H1 (cell line): ENCODE results near the gene COMMD6. TPM values are rescaled to one million over a fixed set of nuclear protein-coding genes. Genes with fewer than 3 reads are reported as not detected.

Experiments used
- CTCF ChIA-PET: fragments of 300-600 bp; sonication (Branson Sonifier 250); formaldehyde crosslinking; loops from one replicate; lab custom pipeline; 2021; ENCODE audit not compliant: partially characterized antibody; lab: Charles Lee
- POLR2A ChIA-PET: fragments of 300-600 bp; sonication (Branson Sonifier 250); formaldehyde crosslinking; loops from one replicate; lab custom pipeline; 2021; ENCODE audit warnings: inconsistent platforms; ENCODE audit not compliant: partially characterized antibody; lab: Charles Lee
- DNase-seq, 2 experiments: peaks; one replicate each; pipeline versions ENCODE4 v3.0.0 to v3.0.0-alpha.2; 2010 to 2022; ENCODE audit warnings: low spot score in 2 of 2, low read depth in 1 of 2, mixed read lengths in 1 of 2
- FAIRE-seq: peaks from 2 replicates; lab custom pipeline; 2011; peaks lifted over from hg19 to GRCh38; lab: Jason Lieb, UNC
- H2AFZ ChIP-seq: 2 replicates; pipeline ENCODE4 v1.8.1; 2012; ENCODE audit warnings: low read length, inconsistent platforms
- H2AK5ac ChIP-seq: 2 replicates; pipeline ENCODE4 v1.6.1; 2013; ENCODE audit warnings: low read depth, low read length
- H2BK120ac ChIP-seq: replicated peaks from 2 replicates; pipeline ENCODE3; 2013; ENCODE audit warnings: low read depth, low read length, inconsistent platforms
- H2BK12ac ChIP-seq: 2 replicates; pipeline ENCODE4 v1.6.1; 2013; ENCODE audit warnings: low read depth, low read length
- H2BK15ac ChIP-seq: 2 replicates; pipeline ENCODE4 v1.6.1; 2013; ENCODE audit warnings: low read length
- H2BK20ac ChIP-seq: 2 replicates; pipeline ENCODE4 v1.6.1; 2013; ENCODE audit warnings: low read length
- H2BK5ac ChIP-seq: 2 replicates; pipeline ENCODE4 v1.6.1; 2013; ENCODE audit warnings: low read depth, low read length
- H3K14ac ChIP-seq: 2 replicates; pipeline ENCODE4 v1.6.1; 2013; ENCODE audit warnings: inconsistent platforms; ENCODE audit not compliant: insufficient read length
- H3K18ac ChIP-seq: 2 replicates; pipeline ENCODE4 v1.6.1; 2013; ENCODE audit warnings: low read length; ENCODE audit errors: extremely low read depth
- H3K23ac ChIP-seq: 2 replicates; pipeline ENCODE4 v1.6.1; 2013; ENCODE audit warnings: inconsistent platforms; ENCODE audit not compliant: insufficient read length
- H3K23me2 ChIP-seq: 2 replicates; pipeline ENCODE4 v1.6.1; 2013; ENCODE audit warnings: low read depth, low read length
- H3K27ac ChIP-seq: 2 replicates; pipeline ENCODE4 v1.6.1; 2011; ENCODE audit warnings: low read depth, low read length, inconsistent platforms
- H3K27me3 ChIP-seq, 4 experiments: replicated peaks in 1 of 4; 1 replicate in 1 of 4; 2 replicates in 3 of 4; pipeline versions ENCODE4 v1.6.1 to v1.8.1; 2011 to 2013; ENCODE audit warnings: low read length in 3 of 4, mild to moderate bottlenecking in 3 of 4, inconsistent platforms in 2 of 4, mixed read lengths in 2 of 4, moderate library complexity in 1 of 4; ENCODE audit not compliant: control insufficient read depth in 3 of 4, insufficient read depth in 3 of 4; ENCODE audit errors: extremely low read depth in 1 of 4
- H3K36me3 ChIP-seq, 4 experiments: 2 replicates each; pipeline versions ENCODE4 v1.6.1 to v1.8.1; 2011 to 2013; ENCODE audit warnings: mild to moderate bottlenecking in 4 of 4, low read length in 3 of 4, moderate library complexity in 2 of 4, control low read depth in 1 of 4, inconsistent platforms in 1 of 4; ENCODE audit not compliant: insufficient read depth in 4 of 4, control insufficient read depth in 2 of 4
- H3K4ac ChIP-seq: replicated peaks from 2 replicates; pipeline ENCODE3; 2013; ENCODE audit warnings: low read length, low read depth, mixed read lengths, inconsistent platforms; ENCODE audit not compliant: insufficient read length
- H3K4me1 ChIP-seq, 4 experiments: replicated peaks in 1 of 4; 1 replicate in 1 of 4; 2 replicates in 3 of 4; pipeline versions ENCODE4 v1.6.1 to v1.8.1; 2011 to 2013; ENCODE audit warnings: low read length in 3 of 4, inconsistent platforms in 2 of 4, mixed read lengths in 1 of 4; ENCODE audit not compliant: insufficient read depth in 4 of 4, control insufficient read depth in 3 of 4
- H3K4me2 ChIP-seq, 2 experiments: 2 replicates each; pipeline versions ENCODE4 v1.6.1 to v1.8.1; 2011 to 2013; ENCODE audit warnings: low read depth in 2 of 2, low read length in 2 of 2, control low read depth in 1 of 2, inconsistent platforms in 1 of 2, mild to moderate bottlenecking in 1 of 2; ENCODE audit not compliant: insufficient read depth in 1 of 2
- H3K4me3 ChIP-seq, 4 experiments: fragments of 200-600, 300-600 bp in 1 of 4; sonication (generic), shearing (Covaris generic), sonication (Bioruptor Twin) in 1 of 4; 2 replicates each; pipeline versions ENCODE4 v1.5.1 to v1.8.1; 2011 to 2016; ENCODE audit warnings: low read length in 4 of 4, low read depth in 3 of 4, control low read depth in 2 of 4, inconsistent platforms in 2 of 4, mild to moderate bottlenecking in 2 of 4, mixed read lengths in 1 of 4, moderate library complexity in 1 of 4; ENCODE audit not compliant: insufficient read depth in 2 of 4; ENCODE audit errors: extremely low read depth in 1 of 4
- H3K56ac ChIP-seq: replicated peaks from 2 replicates; pipeline ENCODE3; 2013; ENCODE audit warnings: low read depth, mild to moderate bottlenecking, mixed read lengths, low read length, inconsistent platforms; ENCODE audit not compliant: insufficient read length
- H3K79me1 ChIP-seq: 2 replicates; pipeline ENCODE4 v1.6.1; 2013; ENCODE audit warnings: low read depth, low read length, control low read depth
- H3K79me2 ChIP-seq, 2 experiments: 2 replicates each; pipeline versions ENCODE4 v1.6.1 to v1.8.1; 2012 to 2013; ENCODE audit warnings: low read length in 2 of 2, mild to moderate bottlenecking in 2 of 2, inconsistent platforms in 1 of 2; ENCODE audit not compliant: insufficient read depth in 2 of 2, control insufficient read depth in 1 of 2
- H3K9ac ChIP-seq, 4 experiments: replicated peaks in 1 of 4; 1 replicate in 1 of 4; 2 replicates in 3 of 4; pipeline versions ENCODE4 v1.6.1 to v1.8.1; 2011 to 2013; ENCODE audit warnings: low read depth in 3 of 4, low read length in 3 of 4, control low read depth in 2 of 4, mild to moderate bottlenecking in 2 of 4, moderate library complexity in 2 of 4, inconsistent platforms in 1 of 4; ENCODE audit errors: extremely low read depth in 1 of 4
- H3K9me3 ChIP-seq, 2 experiments: 2 replicates each; pipeline versions ENCODE4 v1.6.1 to v1.8.1; 2012 to 2013; ENCODE audit warnings: mild to moderate bottlenecking in 2 of 2, moderate library complexity in 2 of 2, control low read depth in 1 of 2, inconsistent platforms in 1 of 2, low read depth in 1 of 2, low read length in 1 of 2, mixed read lengths in 1 of 2; ENCODE audit not compliant: insufficient read depth in 2 of 2
- H4K20me1 ChIP-seq, 2 experiments: replicated peaks in 1 of 2; 2 replicates each; pipeline versions ENCODE3 to v1.8.1; 2011 to 2013; ENCODE audit warnings: inconsistent platforms in 2 of 2, low read length in 2 of 2, mild to moderate bottlenecking in 1 of 2; ENCODE audit not compliant: insufficient read depth in 2 of 2, control insufficient read depth in 1 of 2
- H4K5ac ChIP-seq: 2 replicates; pipeline ENCODE4 v1.6.1; 2013; ENCODE audit warnings: low read length, low read depth, mixed read lengths, inconsistent platforms; ENCODE audit not compliant: insufficient read length
- H4K8ac ChIP-seq: 2 replicates; pipeline ENCODE4 v1.8.0; 2013; ENCODE audit warnings: mild to moderate bottlenecking, moderate library complexity, low read length, inconsistent platforms; ENCODE audit not compliant: insufficient read depth; ENCODE audit errors: extremely low read depth
- H4K91ac ChIP-seq: replicated peaks from 2 replicates; pipeline ENCODE3; 2013; ENCODE audit warnings: low read length, mixed read lengths, inconsistent platforms; ENCODE audit not compliant: insufficient read length
- ASH2L ChIP-seq: fragments of 200-600, 300-600 bp; sonication (generic); IDR thresholded peaks from one replicate; pipeline ENCODE4 v1.7.1; 2017; ENCODE audit warnings: low read length
- NANOG ChIP-seq: IDR thresholded peaks from 2 replicates; pipeline ENCODE4 v1.6.1; 2011; ENCODE audit warnings: low read length, low read depth, mild to moderate bottlenecking, inconsistent platforms; ENCODE audit not compliant: insufficient read depth, poor library complexity, severe bottlenecking
- NRF1 ChIP-seq: IDR thresholded peaks from 2 replicates; pipeline ENCODE4 v1.6.1; 2011; ENCODE audit warnings: mild to moderate bottlenecking, low read depth, low read length, improper control_type of control experiment
- RBBP5 ChIP-seq: IDR thresholded peaks from 2 replicates; pipeline ENCODE4 v1.7.1; 2012; ENCODE audit warnings: low read depth, mild to moderate bottlenecking, inconsistent platforms, low read length, moderate library complexity, borderline replicate concordance
- TAF7 ChIP-seq: optimal IDR thresholded peaks from 2 replicates; pipeline ENCODE3; 2011; ENCODE audit warnings: low read depth, mild to moderate bottlenecking, inconsistent platforms, low read length, moderate library complexity, borderline replicate concordance
- polyA plus RNA-seq, 7 experiments: library from polyadenylated mRNA; depleted of rRNA in 3 of 7; stranded (reverse) in 5 of 7; unstranded in 2 of 7; fragments of >200 nt in 5 of 7; fragments of 200-250 nt in 2 of 7; gene quantifications; 1 replicate in 5 of 7; 2 replicates in 1 of 7; 4 replicates in 1 of 7; pipeline versions ENCODE4 v1.2.1 to v1.2.3, GENCODE V29; 2011 to 2013; ENCODE audit warnings: missing spikeins in 2 of 7, mixed read lengths in 2 of 7
- total RNA-seq: library from RNA; stranded (reverse); fragmentation: NEBNext Ultra II Directional; extraction: Animal tissue kit (Norgen Biotek cat#: 25700); gene quantifications from 2 replicates; pipeline ENCODE4 v1.2.1, GENCODE V29; 2021

The COMMD6 gene
- total and polyA plus RNA-seq, 2 of the 8 experiments (the other 6 are each of a cell fraction or from before 2014, with no cell fraction given): 53.2 to 122 TPM

GRCh38 chr13:75530549-75530961 is 7.1 kb downstream of the COMMD6 start:
- ChIA-PET POLR2A (interaction anchor here (0.8 to 1.4 kb wide), 2 partner anchors 8 to 48 kb away, joined by 3 read pairs; no protein-coding TSS in a partner anchor), CTCF (interaction anchor here (1.0 to 1.7 kb wide), 2 partner anchors 13 to 114 kb away, joined by 3 to 4 read pairs; no protein-coding TSS in a partner anchor)
- Histone ChIP-seq H3K4ac (no peak overlapping the region), H2AK5ac (no peak overlapping the region), H4K91ac (no peak overlapping the region), H2AFZ (no peak overlapping the region), H3K4me2 (no peak overlapping the region), H2BK20ac (no peak overlapping the region), H4K8ac (no peak overlapping the region), H3K4me3 (no peak overlapping the region), H2BK12ac (no peak overlapping the region), H3K79me1 (no peaks in the 10 kb centered on the region), H3K9me3 (no peaks in the 10 kb centered on the region), H2BK120ac (no peak overlapping the region), H4K20me1 (no peaks in the 10 kb centered on the region), H2BK5ac (no peak overlapping the region), H3K27ac (no peak overlapping the region), H3K9ac (no peak overlapping the region), H3K14ac (no peak overlapping the region), H3K36me3 (peaks cover 0 to 43% (median 13%) of the 10 kb centered on the region in 4 experiments; a peak in 6 of 8 replicates), H3K27me3 (no peaks in the 10 kb centered on the region), H2BK15ac (no peak overlapping the region), H3K4me1 (no peaks in the 10 kb centered on the region), H3K23me2 (no peaks in the 10 kb centered on the region), H3K23ac (no peak overlapping the region), H3K79me2 (peaks cover 0 to 9% of the 10 kb centered on the region in 2 experiments; a peak in 1 of 4 replicates), H3K18ac (no peak overlapping the region), H3K56ac (no peak overlapping the region), H4K5ac (no peak overlapping the region)
- TF ChIP-seq RBBP5 (no peak), ASH2L (no peak), TAF7 (no peak), NRF1 (no peak), NANOG (no peak)
- DNase-seq (no peak), FAIRE-seq (no peak)
